Epithelial cell of prostate (primary cell): ENCODE results near the gene KAZN.

Experiments used
- DNase-seq: peaks from one replicate; pipeline ENCODE4 v3.0.0-alpha.2; 2011; ENCODE audit warnings: low read depth, low spot score
- H3K27ac ChIP-seq: fragments of 450-650 bp; 2 replicates; pipeline ENCODE4 v1.5.1; 2017; ENCODE audit warnings: mild to moderate bottlenecking

The KAZN gene

GRCh38 chr1:14611792-14612191 is 13.3 kb downstream of the KAZN start:
- H3K27ac ChIP-seq: no peak overlapping the region
- no peak for DNase-seq

GRCh38 chr1:14612256-14612655 is 13.8 kb downstream of the KAZN start:
- DNase-seq: no peak
- no peak overlapping the region for H3K27ac ChIP-seq

- H3K27ac ChIP-seq: no peak overlapping the region
- no peak for DNase-seq
Observed at GRCh38 chr1:14613926-14614325, 15.4 kb downstream of the KAZN start.

GRCh38 chr1:14614341-14614740 is 15.9 kb downstream of the KAZN start:
- no peak overlapping the region for H3K27ac ChIP-seq
- DNase-seq: no peak

GRCh38 chr1:14615549-14616218 is 17.2 kb downstream of the KAZN start:
- H3K27ac ChIP-seq: no peak overlapping the region
- DNase-seq: no peak

GRCh38 chr1:14616632-14617396 is 18.3 kb downstream of the KAZN start:
- H3K27ac ChIP-seq: no peak overlapping the region
- DNase-seq: no peak

- H3K27ac ChIP-seq: no peak overlapping the region
- no peak for DNase-seq
Observed at GRCh38 chr1:14617791-14618190, 19.3 kb downstream of the KAZN start.

GRCh38 chr1:14620941-14621340 is 22.5 kb downstream of the KAZN start:
- no peak for DNase-seq

GRCh38 chr1:14623090-14623489 is 24.6 kb downstream of the KAZN start:
- DNase-seq: no peak
- H3K27ac ChIP-seq: no peak overlapping the region

More at GRCh38 chr1:14620941-14621340, 22.5 kb downstream of the KAZN start:
- no peak overlapping the region for H3K27ac ChIP-seq

- H3K27ac ChIP-seq: no peak overlapping the region
- no peak for DNase-seq
Observed at GRCh38 chr1:14624941-14625340, 26.5 kb downstream of the KAZN start.

GRCh38 chr1:14625572-14625971 is 27.1 kb downstream of the KAZN start:
- no peak overlapping the region for H3K27ac ChIP-seq

GRCh38 chr1:14625996-14626395 is 27.5 kb downstream of the KAZN start:
- H3K27ac ChIP-seq: no peak overlapping the region
- DNase-seq: no peak

More at GRCh38 chr1:14625572-14625971, 27.1 kb downstream of the KAZN start:
- no peak for DNase-seq

GRCh38 chr1:14626869-14627607 is 28.6 kb downstream of the KAZN start:
- peak; percentile 10 for DNase-seq

GRCh38 chr1:14627608-14628489 is 29.4 kb downstream of the KAZN start:
- DNase-seq: no peak

More at GRCh38 chr1:14626869-14627607, 28.6 kb downstream of the KAZN start:
- H3K27ac ChIP-seq: no peak overlapping the region

GRCh38 chr1:14629363-14630014 is 31.0 kb downstream of the KAZN start:
- H3K27ac ChIP-seq: no peak overlapping the region
- DNase-seq: no peak

More at GRCh38 chr1:14627608-14628489, 29.4 kb downstream of the KAZN start:
- H3K27ac ChIP-seq: no peak overlapping the region

- DNase-seq: no peak
- no peak overlapping the region for H3K27ac ChIP-seq
Observed at GRCh38 chr1:14630986-14631385, 32.5 kb downstream of the KAZN start.

- no peak for DNase-seq
- H3K27ac ChIP-seq: no peak overlapping the region
Observed at GRCh38 chr1:14631421-14631820, 32.9 kb downstream of the KAZN start.

- no peak overlapping the region for H3K27ac ChIP-seq
- no peak for DNase-seq
Observed at GRCh38 chr1:14634486-14634885, 36.0 kb downstream of the KAZN start.

- H3K27ac ChIP-seq: no peak overlapping the region
- DNase-seq: no peak
Observed at GRCh38 chr1:14635421-14635820, 36.9 kb downstream of the KAZN start.
